Sigmoid colon (tissue), 4 donors: ENCODE measurements around the gene PRKCSH.

Source experiments
- EP300 ChIP-seq, 4 donors: sonication (generic); formaldehyde crosslinking; IDR thresholded peaks; one replicate each; pipeline ENCODE4 v1.6.1; 2017; ENCODE audit warnings: antibody characterized with exemption in 4 of 4
- POLR2AphosphoS5 ChIP-seq, 4 donors: sonication (generic); formaldehyde crosslinking; IDR thresholded peaks; one replicate each; pipeline ENCODE4 v1.6.1; 2017; ENCODE audit warnings: antibody characterized with exemption in 4 of 4
- TF ChIP-seq, protein P1 (sequence below), 4 experiments: fragments of 450-650 bp in 3 of 4; fragments of 200-600 bp in 1 of 4; IDR thresholded peaks; one replicate each; pipeline ENCODE4 v1.5.1; 2016 to 2019; ENCODE audit warnings: antibody characterized with exemption in 4 of 4, mild to moderate bottlenecking in 3 of 4, moderate library complexity in 2 of 4

DNA sequence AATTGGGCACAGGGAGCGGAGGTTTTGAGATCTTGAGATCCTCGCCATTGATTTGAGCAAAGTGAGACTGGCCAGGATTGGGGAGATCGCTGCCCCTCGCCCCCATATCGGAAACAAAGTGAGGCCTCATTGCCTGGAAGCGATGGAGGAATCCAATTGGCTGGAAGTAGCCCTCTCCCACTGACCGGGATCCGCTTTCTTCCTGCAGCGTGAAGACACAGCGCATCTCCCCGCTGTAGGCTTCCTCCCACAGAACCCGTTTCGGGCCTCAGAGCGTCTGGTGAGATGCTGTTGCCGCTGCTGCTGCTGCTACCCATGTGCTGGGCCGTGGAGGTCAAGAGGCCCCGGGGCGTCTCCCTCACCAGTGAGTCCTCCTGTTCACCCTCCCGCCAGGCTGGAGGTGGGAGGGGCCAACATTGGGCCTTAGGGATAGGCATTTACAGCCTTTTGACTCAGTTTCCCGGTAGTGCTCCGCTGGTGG lies 438 bp downstream of the PRKCSH start:
- TF ChIP-seq, protein P1, sequence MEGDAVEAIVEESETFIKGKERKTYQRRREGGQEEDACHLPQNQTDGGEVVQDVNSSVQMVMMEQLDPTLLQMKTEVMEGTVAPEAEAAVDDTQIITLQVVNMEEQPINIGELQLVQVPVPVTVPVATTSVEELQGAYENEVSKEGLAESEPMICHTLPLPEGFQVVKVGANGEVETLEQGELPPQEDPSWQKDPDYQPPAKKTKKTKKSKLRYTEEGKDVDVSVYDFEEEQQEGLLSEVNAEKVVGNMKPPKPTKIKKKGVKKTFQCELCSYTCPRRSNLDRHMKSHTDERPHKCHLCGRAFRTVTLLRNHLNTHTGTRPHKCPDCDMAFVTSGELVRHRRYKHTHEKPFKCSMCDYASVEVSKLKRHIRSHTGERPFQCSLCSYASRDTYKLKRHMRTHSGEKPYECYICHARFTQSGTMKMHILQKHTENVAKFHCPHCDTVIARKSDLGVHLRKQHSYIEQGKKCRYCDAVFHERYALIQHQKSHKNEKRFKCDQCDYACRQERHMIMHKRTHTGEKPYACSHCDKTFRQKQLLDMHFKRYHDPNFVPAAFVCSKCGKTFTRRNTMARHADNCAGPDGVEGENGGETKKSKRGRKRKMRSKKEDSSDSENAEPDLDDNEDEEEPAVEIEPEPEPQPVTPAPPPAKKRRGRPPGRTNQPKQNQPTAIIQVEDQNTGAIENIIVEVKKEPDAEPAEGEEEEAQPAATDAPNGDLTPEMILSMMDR (IDR thresholded peaks at IDR 0.05) = no peak
- TF ChIP-seq EP300 (IDR thresholded peaks at IDR 0.05) (no peak), POLR2AphosphoS5 (IDR thresholded peaks at IDR 0.05) (no peak)
